EL (cell line): ENCODE results near the gene OLIG3.

Experiments
- DNase-seq: peaks from one replicate; pipeline ENCODE4 v3.0.0-alpha.2; 2016

OLIG3 gene

DNA sequence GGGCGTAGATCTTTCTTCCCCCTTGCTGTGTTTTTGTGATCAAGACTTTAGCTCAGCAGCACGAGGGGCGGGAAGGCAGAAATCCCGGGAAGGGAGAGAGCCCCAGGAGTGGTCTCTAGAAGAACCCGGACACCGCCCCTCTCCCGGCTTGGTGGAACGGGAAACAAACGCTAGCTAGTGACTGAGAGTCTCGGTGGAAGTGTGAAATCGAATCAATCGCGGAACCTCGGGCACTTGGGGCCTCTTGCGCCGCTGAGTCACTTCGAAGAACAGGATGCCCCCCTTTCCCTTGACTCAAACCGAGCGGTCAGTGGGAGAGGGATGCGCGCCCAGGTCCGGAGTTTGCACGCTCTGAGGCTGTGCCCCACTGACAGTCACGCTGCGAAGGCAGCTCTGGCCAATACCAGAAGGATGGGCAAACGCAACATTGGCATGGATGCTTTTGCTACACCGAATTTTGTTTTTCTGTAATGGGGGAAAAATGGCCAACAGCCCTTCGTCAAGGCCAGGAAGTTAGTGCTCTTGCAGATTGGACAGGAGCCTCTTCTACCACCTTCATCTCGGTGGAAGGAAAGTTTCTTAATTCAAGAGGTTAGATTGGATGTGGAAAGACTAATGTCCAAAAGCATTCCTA lies 1.6 kb upstream of the OLIG3 start:
- no peak for DNase-seq

DNA sequence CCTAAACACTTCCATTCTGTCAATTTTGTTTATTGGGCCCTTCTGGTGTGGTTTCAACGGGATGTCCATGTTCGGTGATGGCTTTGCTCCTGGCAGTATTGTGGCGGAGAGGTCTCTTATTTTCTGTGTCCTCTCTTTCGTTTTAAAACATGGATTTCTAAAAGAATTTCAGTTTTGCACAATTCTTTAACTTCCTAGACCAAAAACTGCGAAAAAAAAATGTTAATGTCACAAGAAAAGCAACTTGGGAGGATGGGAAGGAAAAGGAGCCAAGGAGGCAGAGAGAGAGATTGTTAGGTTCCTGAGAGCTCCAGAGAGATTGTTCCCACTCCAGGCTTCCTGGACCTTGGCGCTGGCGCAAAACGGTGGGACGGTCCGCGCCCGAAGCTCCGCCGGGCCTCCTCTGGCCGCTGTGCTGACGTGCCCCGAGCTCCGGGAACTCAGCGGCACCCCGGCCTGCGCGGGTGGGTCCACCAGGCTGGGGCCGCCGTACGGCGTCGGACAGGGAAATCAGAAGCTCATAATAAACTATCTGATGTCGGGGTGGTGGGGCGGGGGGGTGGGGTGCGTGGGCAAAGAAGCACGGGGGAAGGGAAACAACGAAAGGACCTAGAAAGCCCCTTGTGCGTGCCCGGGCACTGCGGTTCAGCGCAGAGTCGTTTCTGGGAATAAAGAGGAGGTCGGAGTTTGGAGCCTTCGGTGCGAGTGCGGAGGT lies 951 bp upstream of the OLIG3 start:
- no peak for DNase-seq

DNA sequence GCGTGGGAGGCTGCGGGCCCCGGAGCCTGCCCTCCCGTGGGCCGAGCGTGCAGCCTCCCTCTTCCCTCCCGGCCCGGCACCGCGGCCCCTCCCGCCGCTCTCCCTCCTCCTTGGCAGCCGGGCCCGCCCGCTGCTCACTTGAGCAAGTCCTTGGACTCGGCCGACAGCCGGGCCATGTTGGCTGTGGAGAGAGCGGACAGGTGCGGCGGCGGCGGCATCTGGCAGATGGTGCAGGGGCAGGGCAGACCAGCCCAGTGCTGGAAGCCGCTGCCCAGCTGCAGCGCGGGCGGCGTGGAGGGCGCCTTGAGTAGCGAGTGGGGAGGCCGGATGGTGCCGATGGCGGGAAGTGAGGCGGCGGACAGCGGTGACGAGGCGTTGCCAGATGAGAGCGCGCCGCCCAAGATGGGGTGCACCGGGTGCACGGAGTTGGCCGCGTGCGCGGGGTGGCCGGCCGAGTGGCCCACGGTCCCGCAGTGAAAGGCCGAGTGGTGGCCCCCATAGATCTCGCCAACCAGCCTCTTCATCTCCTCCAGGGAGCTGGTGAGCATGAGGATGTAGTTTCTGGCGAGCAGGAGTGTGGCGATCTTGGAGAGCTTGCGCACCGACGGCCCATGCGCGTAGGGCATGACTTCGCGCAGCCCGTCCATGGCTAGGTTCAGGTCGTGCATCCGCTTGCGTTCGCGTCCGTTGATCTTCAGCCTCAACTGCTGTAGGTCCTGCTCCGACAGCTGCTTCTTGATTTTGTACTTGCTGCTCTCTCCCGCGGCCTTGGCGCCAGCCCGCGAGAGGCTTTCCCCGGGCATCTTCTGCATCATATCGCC lies 766 bp downstream of the OLIG3 start:
- no peak for DNase-seq

DNA sequence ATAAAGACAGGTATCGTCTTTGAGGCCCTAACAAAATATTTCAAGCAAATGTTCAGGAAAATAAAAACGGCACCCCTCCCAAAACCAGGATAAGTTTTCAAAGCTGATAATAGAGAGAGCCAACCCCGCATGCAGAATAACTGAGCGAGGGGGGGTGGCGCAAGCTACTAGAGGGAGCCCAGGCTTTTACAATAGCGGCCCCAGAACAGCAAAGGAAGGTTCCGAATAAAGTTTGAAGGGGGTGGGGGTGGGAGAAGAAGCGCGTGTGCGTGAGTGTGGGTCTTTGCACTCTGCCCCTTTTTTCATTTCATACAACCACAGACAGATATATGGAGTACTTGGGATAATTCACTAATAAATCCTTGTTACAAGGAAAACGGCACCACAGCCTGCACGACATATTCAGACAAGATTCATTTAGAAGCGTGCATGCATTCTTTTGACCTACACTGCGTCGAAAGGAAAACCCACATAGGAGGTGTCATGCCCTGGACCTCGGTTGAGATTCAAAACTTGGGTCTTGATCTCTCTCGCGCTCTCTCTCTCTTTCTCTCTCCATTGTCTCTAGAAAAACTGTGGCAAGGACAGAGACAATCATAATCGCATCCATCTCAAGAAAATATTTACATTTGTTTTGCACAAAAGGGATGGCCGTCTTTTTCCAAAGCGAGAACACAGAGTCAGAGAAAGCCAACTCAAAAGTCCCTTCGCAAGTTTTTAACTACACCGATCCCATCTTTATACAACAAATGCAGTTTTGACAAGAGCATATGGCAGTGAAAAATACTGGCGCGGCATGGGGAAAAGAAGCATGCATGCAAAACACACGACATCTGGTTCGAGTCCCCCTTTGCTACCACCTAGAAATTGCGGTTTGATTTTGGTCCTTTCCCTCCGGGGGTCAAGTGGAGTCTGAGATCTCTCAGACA lies 1.6 kb downstream of the OLIG3 start:
- DNase-seq, result no peak

DNA sequence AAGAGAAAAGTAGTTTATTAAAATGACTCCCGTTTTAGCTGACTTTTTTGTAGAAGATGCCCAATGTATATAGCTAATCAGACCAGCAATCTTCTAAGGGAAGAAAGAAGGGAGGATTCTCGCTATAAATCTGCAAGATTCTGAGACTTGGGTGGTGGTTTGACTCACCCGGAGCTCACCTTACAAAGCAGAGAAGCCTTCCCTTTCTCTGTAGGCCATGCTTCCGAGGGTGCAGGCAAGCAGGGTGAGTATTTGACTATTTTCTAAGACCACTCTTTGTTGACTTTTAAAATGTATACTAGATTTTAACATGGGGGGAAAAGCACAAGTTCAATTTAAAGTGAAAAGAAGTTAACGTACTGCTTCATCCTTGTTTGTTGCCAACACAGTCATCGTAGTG lies 2.7 kb downstream of the OLIG3 start:
- no peak for DNase-seq

DNA sequence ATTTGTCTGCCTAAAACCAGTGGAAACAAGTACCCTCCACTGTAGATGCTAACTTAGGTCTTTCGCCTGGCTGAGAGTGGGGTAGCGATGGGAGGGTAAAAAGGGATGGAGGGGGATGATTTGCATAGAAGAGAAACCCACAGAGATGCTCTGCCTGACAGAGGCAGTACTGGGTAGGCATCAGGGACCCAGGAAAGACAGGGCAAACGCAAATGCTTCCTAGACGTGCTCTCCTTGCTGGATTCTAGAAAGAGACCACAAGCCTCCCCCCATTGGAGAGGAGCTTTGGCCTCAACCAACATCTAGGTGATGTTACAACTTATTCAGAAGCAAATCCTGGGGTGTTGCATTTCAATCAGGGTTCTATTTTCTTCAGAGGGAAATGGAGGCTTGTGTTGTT lies 3.2 kb downstream of the OLIG3 start:
- DNase-seq, result no peak

DNA sequence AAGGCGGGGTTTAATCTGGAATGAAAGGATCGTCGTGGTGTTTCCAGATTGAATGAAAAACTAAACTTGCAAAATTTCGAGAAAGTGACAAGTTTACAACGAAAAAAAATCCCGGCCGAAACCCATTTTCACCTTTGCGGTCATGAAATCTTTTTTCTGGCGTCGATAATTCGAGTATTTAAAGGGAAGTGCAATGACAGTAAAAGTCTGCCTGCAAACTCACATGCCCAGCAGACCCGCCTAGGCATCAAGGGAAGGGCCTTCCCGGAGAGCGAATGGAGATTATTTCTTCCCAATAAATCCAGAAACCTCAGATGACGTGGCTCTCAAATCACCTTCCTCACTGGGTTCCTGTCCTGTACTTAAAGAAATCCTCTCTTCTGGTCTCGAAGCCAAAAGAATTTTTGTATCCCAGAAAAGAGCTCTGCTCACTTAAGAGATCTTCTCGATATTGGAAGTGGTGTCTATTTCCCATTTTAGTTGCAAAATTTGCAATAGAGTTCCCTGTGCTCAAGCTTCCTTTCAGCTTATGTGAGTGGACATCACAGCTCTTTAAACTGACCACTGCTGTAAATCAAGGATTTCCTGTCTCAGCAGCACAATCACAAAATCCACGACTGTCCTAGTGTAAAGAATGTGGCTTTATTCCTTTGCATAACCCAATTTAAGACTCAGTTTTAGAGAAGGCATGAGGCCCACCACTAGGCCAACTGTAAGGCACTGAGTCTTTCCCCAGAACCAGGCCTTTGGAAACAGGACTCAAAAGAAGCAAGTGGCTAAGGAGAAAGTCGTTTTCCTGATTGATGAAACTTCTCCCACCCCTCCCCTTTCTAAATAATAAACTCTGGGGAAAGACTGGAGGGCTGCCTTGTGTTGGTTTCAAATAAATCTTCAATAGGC lies 3.9 kb downstream of the OLIG3 start:
- DNase-seq, result no peak

DNA sequence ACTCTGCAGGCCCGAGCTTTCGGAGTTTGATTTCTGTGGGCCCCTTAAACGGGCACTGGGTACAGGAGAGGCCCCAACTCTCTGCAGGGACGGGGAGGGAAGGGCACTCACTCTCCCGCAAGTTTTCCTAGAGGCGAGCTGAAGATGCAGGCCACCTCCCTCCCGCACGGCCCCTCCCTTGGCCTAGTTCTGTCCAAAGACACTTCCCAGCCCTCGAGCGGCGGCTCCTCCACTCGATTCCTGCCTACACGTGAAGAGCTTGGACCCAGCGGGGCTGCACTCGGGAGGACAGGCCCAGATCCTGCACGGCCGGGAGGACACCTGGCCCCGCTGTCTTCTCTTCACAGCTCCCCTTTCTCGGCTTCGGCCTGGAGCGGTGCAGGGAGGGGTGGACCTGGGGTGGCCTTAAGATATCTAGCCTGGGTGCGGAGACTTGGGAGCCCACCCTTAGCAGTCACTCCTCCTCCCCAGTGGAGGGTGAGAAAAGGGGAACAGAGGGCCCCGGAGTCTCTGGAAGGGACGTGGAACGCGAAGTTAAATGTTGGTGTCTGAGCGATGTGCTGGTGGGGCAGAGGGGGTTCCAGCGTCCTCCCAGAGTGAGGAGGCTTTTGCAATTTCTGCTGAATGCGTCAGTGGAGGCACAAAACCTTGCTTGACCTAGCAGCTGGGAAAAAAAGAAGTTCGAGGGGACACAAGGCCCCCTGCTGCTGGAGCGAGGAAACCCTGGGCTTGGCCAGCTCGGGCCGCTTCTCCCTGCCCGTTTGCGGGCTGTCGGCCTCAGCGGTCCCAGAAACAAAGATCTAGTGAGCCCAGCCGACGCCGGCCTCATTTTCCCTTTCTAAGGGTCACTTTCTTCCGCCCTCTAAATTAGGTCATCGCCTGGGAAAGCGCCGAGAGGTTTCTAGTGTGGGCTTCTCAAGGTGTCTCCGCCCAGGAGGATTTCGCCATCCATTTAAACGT lies 4.9 kb downstream of the OLIG3 start:
- no peak for DNase-seq

DNA sequence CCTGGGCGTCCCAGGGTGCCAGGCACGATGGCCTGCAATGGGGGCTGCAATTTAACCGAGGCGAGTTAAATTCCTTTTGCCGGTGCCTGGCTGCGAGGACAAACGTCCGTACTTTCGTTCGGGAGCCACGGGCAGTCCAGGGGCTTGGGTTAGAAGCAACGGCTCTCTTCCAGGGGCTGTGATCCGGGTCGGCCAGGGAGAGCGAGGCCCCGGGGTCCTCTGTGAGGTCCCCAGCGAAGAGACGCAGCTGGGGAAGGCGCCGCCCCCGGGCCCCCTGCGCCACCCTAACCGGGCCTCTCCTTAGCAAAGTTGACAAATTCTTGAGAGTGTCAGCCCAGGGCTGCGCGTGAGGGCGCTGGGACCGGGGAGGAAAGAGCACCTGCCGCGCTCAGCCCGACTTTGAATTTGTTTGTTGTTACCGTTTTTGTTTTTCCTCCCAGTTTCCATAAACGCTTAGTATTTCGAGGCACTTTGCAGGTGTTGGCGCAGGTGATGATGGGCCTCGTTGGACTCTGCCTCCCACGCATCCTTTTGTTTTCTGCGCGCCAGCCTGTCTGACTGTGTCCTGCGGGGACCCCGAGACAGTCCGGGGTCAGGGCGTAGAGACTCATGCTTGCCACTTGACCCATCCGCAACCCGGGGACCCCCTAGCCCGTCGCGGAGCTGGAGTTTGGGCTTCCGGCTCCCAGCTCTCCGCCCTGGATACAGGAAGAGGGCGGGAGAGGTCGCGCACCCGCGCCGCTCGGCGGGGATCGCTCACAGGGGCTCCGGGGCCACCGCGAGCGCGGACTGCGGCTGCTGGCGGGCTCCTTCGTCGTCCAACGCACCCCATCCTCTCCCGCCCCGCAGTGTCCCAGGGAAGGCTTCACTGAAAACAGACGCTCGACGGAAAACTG lies 5.8 kb downstream of the OLIG3 start:
- DNase-seq, result no peak

DNA sequence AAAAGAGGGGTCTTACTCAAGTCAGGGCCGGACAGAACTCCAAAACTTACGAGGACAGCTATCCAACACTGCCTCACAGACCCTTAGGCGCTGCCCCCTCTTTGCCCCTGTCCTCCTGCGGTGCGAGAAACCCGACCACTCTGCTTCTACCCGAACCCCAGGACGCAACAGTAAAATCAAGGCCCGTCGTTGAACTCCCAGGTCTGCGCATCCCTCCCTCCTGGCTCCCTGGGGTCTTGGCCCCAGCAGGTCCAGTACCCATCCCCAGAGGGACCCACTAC lies 6.4 kb downstream of the OLIG3 start:
- no peak for DNase-seq

DNA sequence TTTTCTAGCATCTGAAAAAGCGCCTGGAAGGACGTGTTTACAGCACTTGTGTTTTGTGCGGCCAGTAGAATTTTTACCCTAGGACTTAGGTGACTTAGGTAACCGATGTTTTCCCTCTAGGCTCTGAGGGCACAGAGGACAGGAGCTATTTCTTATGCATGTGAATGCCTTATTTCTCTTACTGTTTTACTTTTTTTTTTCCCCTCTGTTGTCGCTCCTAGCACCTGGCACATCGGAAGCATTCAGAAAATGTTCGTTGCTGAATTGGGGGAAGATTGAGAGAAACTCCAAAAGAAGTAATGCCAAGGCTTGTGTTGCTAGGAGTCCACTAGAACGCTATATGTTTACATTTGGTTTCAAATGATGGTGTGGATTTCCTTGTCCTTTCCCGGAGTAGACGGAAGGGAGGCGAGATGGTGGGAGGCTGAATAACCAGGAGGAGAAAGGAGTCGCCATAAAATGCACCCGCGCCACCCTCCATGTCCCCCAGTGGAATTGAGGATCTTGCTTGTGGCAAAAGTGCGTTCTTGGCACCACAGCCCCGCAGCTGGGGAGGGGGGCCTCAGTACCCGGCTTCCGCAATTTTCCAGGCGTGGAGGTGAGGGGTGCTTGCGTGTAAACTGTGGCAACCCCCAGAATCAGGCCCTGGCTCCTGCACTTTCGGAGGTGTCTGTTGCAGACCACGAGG lies 6.9 kb downstream of the OLIG3 start:
- DNase-seq, result no peak

DNA sequence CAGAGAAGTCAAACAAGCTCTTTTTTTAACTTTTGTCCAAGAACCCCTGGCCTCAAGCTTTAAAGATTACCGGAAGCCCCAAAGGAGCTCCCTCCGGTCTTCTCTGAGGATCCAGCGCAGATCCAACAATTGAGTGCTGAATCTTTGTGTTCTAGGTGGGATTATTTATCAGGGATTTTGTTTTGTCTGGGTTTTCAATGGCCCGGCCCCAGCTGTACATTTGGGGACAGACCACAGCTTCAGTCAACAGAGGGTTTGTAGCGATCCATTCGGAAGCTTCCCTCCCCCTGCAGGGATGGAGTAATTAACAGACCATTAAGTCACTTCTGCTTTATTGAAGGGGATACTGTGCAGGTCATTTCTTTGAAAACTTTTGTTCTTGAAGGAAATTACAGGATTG lies 7.8 kb downstream of the OLIG3 start:
- no peak for DNase-seq

DNA sequence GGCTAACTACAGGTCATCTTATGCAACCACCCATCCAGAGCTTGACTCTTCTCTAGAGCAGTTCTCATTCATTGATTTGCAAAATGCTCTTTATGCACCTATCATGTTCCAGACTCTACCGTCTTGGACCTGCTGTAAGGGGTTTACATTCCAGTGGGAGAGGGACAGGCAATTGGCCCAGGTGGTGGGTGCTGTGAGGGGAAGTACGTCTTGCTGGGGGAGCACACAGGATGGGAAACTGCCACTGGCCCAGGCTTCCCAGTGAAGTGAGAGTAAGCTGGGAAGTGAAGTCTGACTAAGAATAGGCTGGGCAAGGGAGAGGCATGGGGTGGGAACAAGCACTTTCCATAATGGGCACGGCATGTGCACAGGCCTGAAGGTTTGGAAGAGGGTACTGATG lies 13.8 kb downstream of the OLIG3 start:
- no peak for DNase-seq

DNA sequence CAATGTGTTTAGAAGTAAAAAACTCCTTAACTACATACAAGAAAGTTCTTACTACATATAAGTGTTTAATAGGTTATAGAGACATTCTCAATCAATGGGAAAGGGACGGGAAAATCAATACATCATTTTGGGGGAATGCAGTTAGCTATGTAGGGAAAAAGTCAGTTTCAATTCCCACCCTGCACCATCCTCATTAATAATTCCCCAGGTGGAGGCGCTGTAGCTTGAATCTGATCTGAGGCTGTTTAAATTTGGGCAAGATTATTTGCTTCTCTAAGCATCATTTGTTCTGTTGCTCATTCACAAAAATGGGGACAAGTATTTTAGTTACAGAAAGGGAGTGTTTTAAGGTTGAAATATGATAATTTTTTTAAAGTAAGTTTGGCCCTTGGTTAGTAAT lies 19.1 kb downstream of the OLIG3 start:
- no peak for DNase-seq

DNA sequence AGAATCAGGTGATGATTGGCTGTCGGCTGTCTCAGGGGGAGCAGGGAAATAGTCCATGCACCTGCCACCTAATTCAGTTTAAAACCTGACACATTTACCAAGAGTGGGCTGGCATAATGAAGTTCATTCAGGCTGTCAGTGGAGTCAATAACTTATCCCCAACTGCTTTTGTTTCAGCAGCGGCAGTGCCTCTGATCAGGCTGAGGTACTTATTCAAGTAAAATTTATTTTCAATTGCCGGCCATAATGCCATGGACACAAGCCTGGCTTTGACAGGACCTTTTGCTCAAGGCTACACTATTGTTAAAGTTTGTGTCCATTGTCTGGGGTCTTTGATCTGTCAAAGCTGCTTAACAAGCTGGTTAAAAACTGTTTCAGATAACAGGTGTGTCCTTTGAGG lies 20.6 kb downstream of the OLIG3 start:
- no peak for DNase-seq

DNA sequence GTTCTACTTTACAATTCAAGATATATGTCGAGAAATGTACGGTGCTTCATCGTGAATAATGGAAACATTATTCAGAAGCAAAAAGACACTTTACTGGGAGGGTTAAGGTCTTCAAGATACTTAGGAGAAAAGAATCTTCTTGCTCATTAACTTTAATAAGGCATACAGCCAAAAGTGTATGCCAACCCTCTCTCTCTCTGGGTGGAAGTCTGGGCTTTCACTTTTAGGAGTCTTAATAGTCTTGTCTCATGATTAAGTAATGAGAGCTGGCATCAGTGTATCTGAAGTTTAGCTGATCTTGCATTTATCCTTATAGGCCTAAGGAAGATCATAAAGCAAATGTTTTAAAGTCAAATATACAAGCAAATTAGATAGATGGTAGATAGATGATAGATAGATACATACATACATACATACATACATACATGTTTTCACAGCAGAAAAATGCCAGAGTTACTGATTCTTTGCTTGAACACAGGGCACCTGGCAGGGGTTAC lies 21.5 kb downstream of the OLIG3 start:
- DNase-seq, result no peak

DNA sequence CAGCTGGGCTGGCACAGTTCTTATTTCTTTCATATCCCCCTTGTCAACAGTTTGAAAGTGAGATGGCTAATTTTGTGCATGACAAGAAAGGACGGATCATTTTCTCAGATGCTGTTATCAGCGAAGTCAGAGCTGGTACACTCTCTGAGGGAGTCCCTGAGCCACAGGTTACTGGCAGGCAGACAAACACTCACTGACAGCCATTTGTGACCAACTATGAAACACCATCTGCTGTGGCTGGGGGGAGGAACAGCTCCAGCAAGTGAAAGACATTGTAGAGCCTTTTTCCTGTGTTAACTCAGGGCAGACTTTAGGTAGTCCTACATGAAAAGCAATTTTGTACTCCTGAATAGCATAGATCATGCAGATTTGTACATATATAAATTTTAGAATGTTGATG lies 22.2 kb downstream of the OLIG3 start:
- no peak for DNase-seq

DNA sequence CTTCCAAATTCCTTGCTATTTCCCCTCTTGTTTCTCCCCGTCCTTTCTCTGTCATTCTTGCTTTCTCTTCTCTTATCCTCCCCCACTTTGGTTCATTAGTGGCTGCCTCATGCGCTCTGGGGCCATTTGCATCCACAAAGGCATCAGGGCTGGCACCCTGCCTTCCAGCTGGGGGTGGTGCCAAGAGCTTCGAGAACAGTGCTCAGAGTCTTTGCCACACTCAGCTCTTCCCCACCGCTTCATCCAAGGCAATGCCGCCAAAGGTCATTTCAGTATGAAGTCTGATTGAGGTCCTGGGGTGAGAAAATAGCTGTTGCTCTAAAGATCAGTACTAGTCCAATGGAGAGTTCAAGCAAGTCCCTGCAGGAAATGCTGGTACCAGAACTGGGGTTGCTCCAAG lies 22.7 kb downstream of the OLIG3 start:
- DNase-seq, result no peak

DNA sequence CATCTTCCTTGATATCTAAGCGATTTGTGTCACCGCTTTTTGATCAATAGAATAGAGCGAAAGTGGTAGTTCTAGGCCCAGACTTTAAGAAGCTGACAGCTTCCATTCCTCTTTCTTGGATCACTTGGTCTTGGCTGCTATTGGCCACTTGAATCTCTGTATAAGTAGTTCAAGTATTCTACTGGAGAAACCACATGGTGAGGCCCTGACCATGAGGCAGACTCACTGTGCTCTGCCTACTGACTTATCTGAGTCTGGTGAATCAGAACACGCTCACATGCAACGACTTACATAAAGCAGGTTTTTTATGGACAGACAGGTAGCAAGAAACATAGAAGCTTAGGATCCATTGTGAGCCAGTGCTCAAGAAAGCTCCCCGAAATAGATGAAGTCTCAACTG lies 27.0 kb downstream of the OLIG3 start:
- no peak for DNase-seq
